Transverse colon (tissue), 3 donors: ENCODE data around the gene REEP1.

Experiments used
- CTCF ChIP-seq, 5 experiments: fragments of 200-600 bp in 3 of 5; fragments of 450-650 bp in 2 of 5; sonication (generic) in 3 of 5; IDR thresholded peaks; 1 replicate in 2 of 5; 2 replicates in 3 of 5; pipeline ENCODE4 v1.5.1; 2016 to 2017; ENCODE audit warnings: antibody characterized with exemption in 5 of 5, inconsistent platforms in 3 of 5, mild to moderate bottlenecking in 2 of 5, moderate library complexity in 1 of 5
- POLR2A ChIP-seq: fragments of 450-650 bp; IDR thresholded peaks from one replicate; pipeline ENCODE4 v1.6.1; 2016; ENCODE audit warnings: antibody characterized with exemption, mild to moderate bottlenecking, moderate library complexity

GRCh38 chr2:86253424-86253823 is 84.0 kb downstream of the REEP1 start:
- no peak for TF ChIP-seq CTCF (IDR thresholded peaks at IDR 0.05)
- TF ChIP-seq POLR2A: no peak
